ENCODE data around the gene SERPINB6. TPM values are rescaled to one million over a fixed set of nuclear protein-coding genes. Genes with fewer than 3 reads are reported as not detected.
A peak's percentile ranks its signal among the peaks of the same experiment; 100 is the strongest.

The SERPINB6 gene
- total and polyA plus RNA-seq, 9 of the 15 experiments (the other 6 are each of a cell fraction or from before 2014, with no cell fraction given) = 86.6 to 211 (median 143) TPM

DNA sequence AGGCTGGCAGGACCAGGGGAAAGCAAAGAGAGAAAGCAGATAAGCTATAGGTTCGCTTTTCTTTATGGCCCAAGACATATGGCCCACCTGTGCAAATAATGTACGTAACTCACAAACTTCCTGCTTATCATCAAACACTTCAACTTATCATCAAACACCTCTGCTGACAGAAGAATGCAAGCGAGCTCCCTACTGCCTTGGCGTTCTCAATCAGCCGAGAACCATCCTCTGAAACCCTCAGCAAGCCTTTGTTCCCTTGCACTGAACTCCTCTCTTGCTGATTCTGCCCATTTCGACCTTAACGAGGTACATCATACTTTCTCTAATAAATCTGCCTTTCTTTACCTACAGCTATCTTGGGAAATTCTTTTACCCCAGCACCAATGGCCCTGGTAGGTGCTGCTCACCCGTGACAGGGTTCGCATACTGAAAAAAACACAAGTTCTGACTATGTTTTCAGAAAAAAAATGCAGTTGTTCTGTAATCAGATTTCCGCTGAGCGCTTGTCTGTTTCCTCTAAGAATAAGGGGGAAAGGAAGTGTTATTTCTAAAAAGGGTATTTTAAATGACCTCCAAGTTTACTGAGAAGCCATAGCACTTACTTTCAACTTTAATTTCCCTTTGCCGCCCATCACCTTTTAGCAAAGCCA, 28.3 kb downstream of the SERPINB6 start (continued):
- TF ChIP-seq ZNF175 (CRISPR knock-in tag; IDR thresholded peaks at IDR 0.05; ENCODE audit: low read depth) (no peak), ATF7 (IDR thresholded peaks at IDR 0.05) (no peak), ZNF324 (CRISPR knock-in tag; IDR thresholded peaks at IDR 0.05) (no peak), JUNB (CRISPR knock-in tag; conservative IDR thresholded peaks at IDR 0.05) (no peak), PRPF4 (IDR thresholded peaks at IDR 0.05; ENCODE audit: insufficient read depth, low read depth, low read length, poor library complexity, severe bottlenecking) (no peak), MAFG (tag; conservative IDR thresholded peaks at IDR 0.05) (no peak), ARID2 (IDR thresholded peaks at IDR 0.05) (no peak), HDAC6 (IDR thresholded peaks at IDR 0.05; ENCODE audit: low read depth, low read length) (no peak), ZNF174 (CRISPR knock-in tag; IDR thresholded peaks at IDR 0.05) (no peak), ZNF12 (CRISPR knock-in tag; IDR thresholded peaks at IDR 0.05) (no peak), TARDBP (IDR thresholded peaks at IDR 0.05) (no peak), ZEB2 (IDR thresholded peaks at IDR 0.05) (0 out of 2 replicates have a peak, but pooled peaks have one; percentile 29), CHD1 (IDR thresholded peaks at IDR 0.05; ENCODE audit: low read length) (no peak), KDM5B (IDR thresholded peaks at IDR 0.05; ENCODE audit: insufficient replicate concordance, low read depth, low read length) (no peak), NFIC (IDR thresholded peaks at IDR 0.05) (no peak), CBFA2T2 (conservative IDR thresholded peaks at IDR 0.05) (peak; percentile 63; the same call in 1 of the 2 replicates)
- TF ChIP-seq, protein P1, sequence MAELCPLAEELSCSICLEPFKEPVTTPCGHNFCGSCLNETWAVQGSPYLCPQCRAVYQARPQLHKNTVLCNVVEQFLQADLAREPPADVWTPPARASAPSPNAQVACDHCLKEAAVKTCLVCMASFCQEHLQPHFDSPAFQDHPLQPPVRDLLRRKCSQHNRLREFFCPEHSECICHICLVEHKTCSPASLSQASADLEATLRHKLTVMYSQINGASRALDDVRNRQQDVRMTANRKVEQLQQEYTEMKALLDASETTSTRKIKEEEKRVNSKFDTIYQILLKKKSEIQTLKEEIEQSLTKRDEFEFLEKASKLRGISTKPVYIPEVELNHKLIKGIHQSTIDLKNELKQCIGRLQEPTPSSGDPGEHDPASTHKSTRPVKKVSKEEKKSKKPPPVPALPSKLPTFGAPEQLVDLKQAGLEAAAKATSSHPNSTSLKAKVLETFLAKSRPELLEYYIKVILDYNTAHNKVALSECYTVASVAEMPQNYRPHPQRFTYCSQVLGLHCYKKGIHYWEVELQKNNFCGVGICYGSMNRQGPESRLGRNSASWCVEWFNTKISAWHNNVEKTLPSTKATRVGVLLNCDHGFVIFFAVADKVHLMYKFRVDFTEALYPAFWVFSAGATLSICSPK (IDR thresholded peaks at IDR 0.05; ENCODE audit: borderline replicate concordance) = no peak
- TF ChIP-seq, protein P2, sequence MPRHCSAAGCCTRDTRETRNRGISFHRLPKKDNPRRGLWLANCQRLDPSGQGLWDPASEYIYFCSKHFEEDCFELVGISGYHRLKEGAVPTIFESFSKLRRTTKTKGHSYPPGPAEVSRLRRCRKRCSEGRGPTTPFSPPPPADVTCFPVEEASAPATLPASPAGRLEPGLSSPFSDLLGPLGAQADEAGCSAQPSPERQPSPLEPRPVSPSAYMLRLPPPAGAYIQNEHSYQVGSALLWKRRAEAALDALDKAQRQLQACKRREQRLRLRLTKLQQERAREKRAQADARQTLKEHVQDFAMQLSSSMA (CRISPR knock-in tag; IDR thresholded peaks at IDR 0.05) = no peak
- TF ChIP-seq, protein P3, sequence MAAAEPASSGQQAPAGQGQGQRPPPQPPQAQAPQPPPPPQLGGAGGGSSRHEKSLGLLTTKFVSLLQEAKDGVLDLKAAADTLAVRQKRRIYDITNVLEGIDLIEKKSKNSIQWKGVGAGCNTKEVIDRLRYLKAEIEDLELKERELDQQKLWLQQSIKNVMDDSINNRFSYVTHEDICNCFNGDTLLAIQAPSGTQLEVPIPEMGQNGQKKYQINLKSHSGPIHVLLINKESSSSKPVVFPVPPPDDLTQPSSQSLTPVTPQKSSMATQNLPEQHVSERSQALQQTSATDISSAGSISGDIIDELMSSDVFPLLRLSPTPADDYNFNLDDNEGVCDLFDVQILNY (CRISPR knock-in tag; IDR thresholded peaks at IDR 0.05) = no peak
- TF ChIP-seq, protein P4, sequence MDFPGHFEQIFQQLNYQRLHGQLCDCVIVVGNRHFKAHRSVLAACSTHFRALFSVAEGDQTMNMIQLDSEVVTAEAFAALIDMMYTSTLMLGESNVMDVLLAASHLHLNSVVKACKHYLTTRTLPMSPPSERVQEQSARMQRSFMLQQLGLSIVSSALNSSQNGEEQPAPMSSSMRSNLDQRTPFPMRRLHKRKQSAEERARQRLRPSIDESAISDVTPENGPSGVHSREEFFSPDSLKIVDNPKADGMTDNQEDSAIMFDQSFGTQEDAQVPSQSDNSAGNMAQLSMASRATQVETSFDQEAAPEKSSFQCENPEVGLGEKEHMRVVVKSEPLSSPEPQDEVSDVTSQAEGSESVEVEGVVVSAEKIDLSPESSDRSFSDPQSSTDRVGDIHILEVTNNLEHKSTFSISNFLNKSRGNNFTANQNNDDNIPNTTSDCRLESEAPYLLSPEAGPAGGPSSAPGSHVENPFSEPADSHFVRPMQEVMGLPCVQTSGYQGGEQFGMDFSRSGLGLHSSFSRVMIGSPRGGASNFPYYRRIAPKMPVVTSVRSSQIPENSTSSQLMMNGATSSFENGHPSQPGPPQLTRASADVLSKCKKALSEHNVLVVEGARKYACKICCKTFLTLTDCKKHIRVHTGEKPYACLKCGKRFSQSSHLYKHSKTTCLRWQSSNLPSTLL (IDR thresholded peaks at IDR 0.05) = no peak

Data from K562 (cell line).